DND-41 (cell line): Measurements from ENCODE around the gene ZMYM4.

Experiments
- ATAC-seq: fragments of 200-7000 bp; cut with Tn5 transposase; 3 replicates; pipeline ENCODE4 v1.9.1; 2021; ENCODE audit warnings: low read depth; ENCODE audit not compliant: insufficient read depth
- DNase-seq: peaks from one replicate; pipeline ENCODE4 v3.0.0-alpha.2; 2020
- H2AFZ ChIP-seq: 2 replicates; pipeline ENCODE4 v1.6.0; 2012; ENCODE audit warnings: low read depth, low read length
- H3K27ac ChIP-seq: 2 replicates; pipeline ENCODE4 v1.5.1; 2012; ENCODE audit warnings: low read length, inconsistent platforms
- H3K27me3 ChIP-seq: fragments of 200-600 bp; sonication (generic); 2 replicates; pipeline ENCODE4 v1.6.0; 2012; ENCODE audit warnings: low read length, mild to moderate bottlenecking, inconsistent platforms; ENCODE audit not compliant: insufficient read depth, poor library complexity
- H3K36me3 ChIP-seq: 2 replicates; pipeline ENCODE4 v1.5.1; 2012; ENCODE audit warnings: low read length, inconsistent platforms; ENCODE audit not compliant: insufficient read depth
- H3K4me1 ChIP-seq: 2 replicates; pipeline ENCODE4 v1.5.1; 2012; ENCODE audit warnings: mild to moderate bottlenecking, low read length; ENCODE audit not compliant: insufficient read depth
- H3K4me2 ChIP-seq: 2 replicates; pipeline ENCODE4 v1.6.0; 2012; ENCODE audit warnings: mild to moderate bottlenecking, moderate library complexity, low read length, inconsistent platforms; ENCODE audit not compliant: insufficient read depth
- H3K4me3 ChIP-seq, 2 experiments: fragments of 200-600 bp in 1 of 2; shearing (Covaris generic) in 1 of 2; 2 replicates each; pipeline ENCODE4 v1.5.1; 2012 to 2016; ENCODE audit warnings: inconsistent platforms in 2 of 2, low read length in 2 of 2, mild to moderate bottlenecking in 2 of 2, low read depth in 1 of 2, moderate library complexity in 1 of 2
- H3K79me2 ChIP-seq: 2 replicates; pipeline ENCODE4 v1.6.0; 2012; ENCODE audit warnings: low read length, inconsistent platforms; ENCODE audit not compliant: insufficient read depth
- H3K9ac ChIP-seq: 2 replicates; pipeline ENCODE4 v1.6.0; 2012; ENCODE audit warnings: low read depth, mild to moderate bottlenecking, inconsistent platforms, low read length, moderate library complexity
- H3K9me3 ChIP-seq: 2 replicates; pipeline ENCODE4 v1.5.1; 2012; ENCODE audit warnings: low read length, moderate library complexity, mild to moderate bottlenecking, inconsistent platforms; ENCODE audit not compliant: insufficient read depth, severe bottlenecking
- H4K20me1 ChIP-seq: 2 replicates; pipeline ENCODE4 v1.6.0; 2012; ENCODE audit warnings: low read length; ENCODE audit not compliant: insufficient read depth
- EZH2 ChIP-seq: IDR thresholded peaks from 3 replicates; pipeline ENCODE4 v1.6.1; 2012; ENCODE audit warnings: borderline replicate concordance, low read depth, mild to moderate bottlenecking, moderate library complexity, low read length, inconsistent platforms; ENCODE audit not compliant: severe bottlenecking
- TF ChIP-seq, protein P1 (sequence below): IDR thresholded peaks from 2 replicates; pipeline ENCODE4 v1.5.1; 2012; ENCODE audit warnings: borderline replicate concordance, low read length, moderate library complexity, mild to moderate bottlenecking; ENCODE audit not compliant: poor library complexity, severe bottlenecking; ENCODE audit errors: extremely low read depth

Gene ZMYM4

DNA sequence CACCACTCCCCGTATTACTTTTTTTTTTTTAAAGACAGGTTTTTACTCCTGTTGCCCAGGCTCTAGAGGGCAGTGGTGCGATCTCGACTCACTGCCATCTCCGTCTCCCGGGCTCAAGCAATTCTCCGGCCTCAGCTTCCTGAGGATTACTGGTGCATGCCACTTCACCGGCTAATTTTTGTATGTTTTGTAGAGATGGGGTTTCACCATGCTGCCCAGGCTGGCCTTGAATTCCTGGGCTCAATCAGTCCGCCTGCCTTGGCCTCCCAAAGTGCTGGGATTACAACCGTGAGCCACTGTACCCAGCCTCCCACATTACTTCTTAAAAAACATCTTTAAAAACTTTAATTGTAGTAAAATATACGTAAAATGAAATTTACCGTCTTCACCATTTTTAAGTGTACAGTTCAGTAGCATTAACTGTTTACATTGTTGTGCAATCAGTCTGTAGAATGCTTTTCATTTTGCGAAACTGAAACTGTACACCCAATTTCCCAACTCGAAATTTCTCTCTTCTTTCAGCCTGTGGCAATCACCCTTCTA, 77.0 kb downstream of the ZMYM4 start:
- Histone ChIP-seq H3K27ac (no peak overlapping the region), H3K4me2 (no peak overlapping the region), H3K4me1 (no peaks in the 10 kb centered on the region), H3K9ac (no peak overlapping the region), H2AFZ (no peak overlapping the region), H3K36me3 (no peaks in the 10 kb centered on the region), H3K4me3 (no peak overlapping the region), H3K27me3 (no peaks in the 10 kb centered on the region), H3K79me2 (peaks cover 76% of the 10 kb centered on the region), H3K9me3 (no peaks in the 10 kb centered on the region), H4K20me1 (peaks cover 6% of the 10 kb centered on the region; the same call in 1 of the 2 replicates)
- ATAC-seq (no peak), DNase-seq (no peak)
- no peak for TF ChIP-seq EZH2
- TF ChIP-seq, protein P1, sequence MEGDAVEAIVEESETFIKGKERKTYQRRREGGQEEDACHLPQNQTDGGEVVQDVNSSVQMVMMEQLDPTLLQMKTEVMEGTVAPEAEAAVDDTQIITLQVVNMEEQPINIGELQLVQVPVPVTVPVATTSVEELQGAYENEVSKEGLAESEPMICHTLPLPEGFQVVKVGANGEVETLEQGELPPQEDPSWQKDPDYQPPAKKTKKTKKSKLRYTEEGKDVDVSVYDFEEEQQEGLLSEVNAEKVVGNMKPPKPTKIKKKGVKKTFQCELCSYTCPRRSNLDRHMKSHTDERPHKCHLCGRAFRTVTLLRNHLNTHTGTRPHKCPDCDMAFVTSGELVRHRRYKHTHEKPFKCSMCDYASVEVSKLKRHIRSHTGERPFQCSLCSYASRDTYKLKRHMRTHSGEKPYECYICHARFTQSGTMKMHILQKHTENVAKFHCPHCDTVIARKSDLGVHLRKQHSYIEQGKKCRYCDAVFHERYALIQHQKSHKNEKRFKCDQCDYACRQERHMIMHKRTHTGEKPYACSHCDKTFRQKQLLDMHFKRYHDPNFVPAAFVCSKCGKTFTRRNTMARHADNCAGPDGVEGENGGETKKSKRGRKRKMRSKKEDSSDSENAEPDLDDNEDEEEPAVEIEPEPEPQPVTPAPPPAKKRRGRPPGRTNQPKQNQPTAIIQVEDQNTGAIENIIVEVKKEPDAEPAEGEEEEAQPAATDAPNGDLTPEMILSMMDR = no peak

DNA sequence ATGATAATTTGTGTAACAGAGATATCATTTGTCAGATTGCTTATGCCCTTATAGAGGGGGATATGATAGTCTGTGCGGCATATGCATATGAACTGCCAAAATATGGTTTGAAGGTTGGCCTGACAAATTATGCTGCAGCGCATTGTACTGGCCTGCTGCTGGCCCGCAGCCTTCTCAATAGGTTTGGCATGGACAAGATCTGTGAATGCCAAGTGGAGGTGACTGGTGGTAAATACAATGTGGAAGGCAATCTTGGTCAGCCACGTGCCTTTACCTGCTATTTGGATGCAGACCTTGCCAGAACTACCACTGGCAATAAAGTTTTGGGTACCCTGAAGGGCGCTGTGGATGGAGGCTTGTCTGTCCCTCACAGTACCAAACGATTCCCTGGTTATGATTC, 82.4 kb downstream of the ZMYM4 start:
- Histone ChIP-seq H4K20me1 (peaks cover 4% of the 10 kb centered on the region; the same call in 1 of the 2 replicates), H3K36me3 (no peaks in the 10 kb centered on the region), H3K9ac (no peak overlapping the region), H3K9me3 (no peaks in the 10 kb centered on the region), H3K4me2 (no peak overlapping the region), H3K27ac (no peak overlapping the region), H3K4me3 (no peak overlapping the region), H2AFZ (no peak overlapping the region), H3K4me1 (no peaks in the 10 kb centered on the region), H3K79me2 (peaks cover 46% of the 10 kb centered on the region), H3K27me3 (no peaks in the 10 kb centered on the region)
- no peak for DNase-seq
- ATAC-seq = no peak
- TF ChIP-seq, protein P1 = no peak
- TF ChIP-seq EZH2 = no peak

DNA sequence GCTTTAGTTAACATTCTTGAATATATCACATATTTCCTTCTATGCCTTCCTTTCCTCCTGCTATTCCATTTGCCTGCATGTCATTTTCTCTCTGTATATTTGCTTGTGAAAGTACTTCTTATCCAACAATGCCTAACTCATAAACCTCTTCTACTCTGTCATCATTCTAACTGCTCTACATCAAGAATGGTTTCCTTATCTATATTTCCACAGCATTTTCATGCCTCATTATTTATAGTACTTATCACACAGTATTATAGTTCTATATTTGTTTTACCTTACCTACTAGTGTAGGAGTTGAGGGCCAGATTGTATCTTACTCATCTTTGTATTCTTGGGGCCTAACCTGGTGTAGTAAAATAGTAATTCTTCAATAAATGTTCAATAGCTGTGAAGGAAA, 91.5 kb downstream of the ZMYM4 start:
- Histone ChIP-seq H2AFZ (no peak overlapping the region), H3K4me2 (no peak overlapping the region), H3K79me2 (peaks cover 12% of the 10 kb centered on the region), H3K4me3 (no peak overlapping the region), H3K4me1 (no peaks in the 10 kb centered on the region), H3K9me3 (no peaks in the 10 kb centered on the region), H4K20me1 (no peaks in the 10 kb centered on the region), H3K27ac (no peak overlapping the region), H3K27me3 (no peaks in the 10 kb centered on the region), H3K9ac (no peak overlapping the region), H3K36me3 (peaks cover 50% of the 10 kb centered on the region)
- DNase-seq (no peak), ATAC-seq (no peak)
- TF ChIP-seq, protein P1 = no peak
- no peak for TF ChIP-seq EZH2
